ENCODE data around the gene BTBD9. TPM values are rescaled to one million over a fixed set of nuclear protein-coding genes. Genes with fewer than 3 reads are reported as not detected.

BTBD9 gene
- total RNA-seq, 4 donors from 2014 or later: 5.5 to 14.1 (median 6.3) TPM

DNA sequence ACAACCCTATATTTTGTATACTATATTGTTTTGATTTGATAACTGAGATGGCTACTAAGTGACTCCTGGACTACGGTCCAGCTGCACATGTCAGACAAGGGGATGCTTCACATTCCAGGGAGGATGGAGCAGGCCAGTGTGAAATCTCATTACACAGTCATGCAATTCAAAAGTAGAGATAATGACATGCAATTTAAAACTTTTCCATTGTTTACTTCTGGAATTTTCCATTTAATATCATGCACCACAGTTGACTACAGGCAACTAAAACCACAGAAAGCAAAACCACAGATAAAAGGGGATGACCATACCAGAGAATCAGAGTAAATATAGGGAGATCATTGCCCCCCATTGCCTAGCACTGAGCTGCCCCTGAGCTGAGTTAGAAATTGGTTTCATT, 366.4 kb downstream of the BTBD9 start:
- Histone ChIP-seq H3K27ac (no peak overlapping the region), H3K4me3 (no peak overlapping the region), H3K9me3 (no peaks in the 10 kb centered on the region), H3K36me3 (no peaks in the 10 kb centered on the region), H3K4me1 (peaks cover 19 to 27% of the 10 kb centered on the region in 2 donors), H3K27me3 (no peaks in the 10 kb centered on the region)
- in situ Hi-C loops (cut with MboI; ENCODE audit: low sequenced_read_pairs in 4 of 4): no loop called here
- TF ChIP-seq, protein P1, sequence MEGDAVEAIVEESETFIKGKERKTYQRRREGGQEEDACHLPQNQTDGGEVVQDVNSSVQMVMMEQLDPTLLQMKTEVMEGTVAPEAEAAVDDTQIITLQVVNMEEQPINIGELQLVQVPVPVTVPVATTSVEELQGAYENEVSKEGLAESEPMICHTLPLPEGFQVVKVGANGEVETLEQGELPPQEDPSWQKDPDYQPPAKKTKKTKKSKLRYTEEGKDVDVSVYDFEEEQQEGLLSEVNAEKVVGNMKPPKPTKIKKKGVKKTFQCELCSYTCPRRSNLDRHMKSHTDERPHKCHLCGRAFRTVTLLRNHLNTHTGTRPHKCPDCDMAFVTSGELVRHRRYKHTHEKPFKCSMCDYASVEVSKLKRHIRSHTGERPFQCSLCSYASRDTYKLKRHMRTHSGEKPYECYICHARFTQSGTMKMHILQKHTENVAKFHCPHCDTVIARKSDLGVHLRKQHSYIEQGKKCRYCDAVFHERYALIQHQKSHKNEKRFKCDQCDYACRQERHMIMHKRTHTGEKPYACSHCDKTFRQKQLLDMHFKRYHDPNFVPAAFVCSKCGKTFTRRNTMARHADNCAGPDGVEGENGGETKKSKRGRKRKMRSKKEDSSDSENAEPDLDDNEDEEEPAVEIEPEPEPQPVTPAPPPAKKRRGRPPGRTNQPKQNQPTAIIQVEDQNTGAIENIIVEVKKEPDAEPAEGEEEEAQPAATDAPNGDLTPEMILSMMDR (IDR thresholded peaks at IDR 0.05 in 4 of 5, conservative IDR thresholded peaks at IDR 0.05 in 1 of 5): no peak
- DNase-seq (no peak), ATAC-seq (no peak)
- intact Hi-C loops (cut with DNase I; ENCODE audit: low total_unique reads): no loop called here

DNA sequence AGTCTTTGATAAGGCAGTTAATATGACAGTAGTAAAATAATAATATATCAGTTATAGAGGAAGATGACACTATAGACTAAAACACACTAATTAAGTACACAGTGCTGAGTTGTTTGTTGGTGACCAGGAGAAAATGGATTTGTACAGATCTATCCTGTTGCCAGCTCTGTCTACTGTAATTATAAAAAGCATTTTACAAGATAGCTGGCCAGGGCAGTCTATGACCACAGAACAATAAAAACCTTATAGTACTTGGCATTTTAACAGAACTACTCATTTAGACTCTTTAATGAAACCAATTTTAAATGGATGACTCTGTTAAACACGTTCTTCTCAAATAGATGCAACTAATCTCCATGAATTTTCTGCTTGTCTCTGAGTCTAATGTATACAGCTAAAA, 367.5 kb downstream of the BTBD9 start:
- DNase-seq (no peak), ATAC-seq (no peak)
- Histone ChIP-seq H3K27me3 (no peaks in the 10 kb centered on the region), H3K36me3 (no peaks in the 10 kb centered on the region), H3K27ac (no peak overlapping the region), H3K4me3 (no peak overlapping the region), H3K4me1 (peaks cover 28 to 35% of the 10 kb centered on the region in 2 donors), H3K9me3 (no peaks in the 10 kb centered on the region)
- in situ Hi-C loops (cut with MboI; ENCODE audit: low sequenced_read_pairs in 4 of 4) (no loop called here), intact Hi-C loops (cut with DNase I; ENCODE audit: low total_unique reads) (no loop called here)
- TF ChIP-seq POLR2A (IDR thresholded peaks at IDR 0.05): no peak
- TF ChIP-seq, protein P1 (IDR thresholded peaks at IDR 0.05 in 4 of 5, conservative IDR thresholded peaks at IDR 0.05 in 1 of 5): no peak

DNA sequence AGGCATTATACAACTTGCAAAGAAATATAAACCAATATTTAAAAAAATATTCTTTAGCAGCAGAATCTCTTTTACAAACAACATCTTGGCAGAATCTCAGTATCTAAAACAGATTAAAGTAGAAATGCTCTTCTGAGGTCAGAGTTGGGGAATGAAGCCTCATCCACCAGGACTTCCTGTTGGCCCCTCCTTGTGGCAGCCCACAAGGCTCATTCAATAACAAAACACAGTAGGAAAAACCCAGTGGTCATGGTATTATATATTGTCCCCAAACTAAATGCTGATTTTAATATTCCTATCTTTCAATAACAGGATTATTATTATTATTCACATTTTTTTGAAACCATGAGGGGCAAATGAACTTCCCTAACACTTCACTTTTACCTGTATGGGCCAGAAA, 368.6 kb downstream of the BTBD9 start:
- H3K4me1 ChIP-seq: peaks cover 34 to 38% of the 10 kb centered on the region in 2 donors
- H3K27me3 ChIP-seq: no peaks in the 10 kb centered on the region
- intact Hi-C loops (cut with DNase I; ENCODE audit: low total_unique reads) (no loop called here), in situ Hi-C loops (cut with MboI; ENCODE audit: low sequenced_read_pairs in 4 of 4) (no loop called here)
- DNase-seq (no peak), ATAC-seq (no peak)
- no peak for TF ChIP-seq POLR2A (IDR thresholded peaks at IDR 0.05)
- TF ChIP-seq, protein P1 (IDR thresholded peaks at IDR 0.05 in 4 of 5, conservative IDR thresholded peaks at IDR 0.05 in 1 of 5): no peak
- no peak overlapping the region for H3K4me3 ChIP-seq
- H3K9me3 ChIP-seq: no peaks in the 10 kb centered on the region
- no peaks in the 10 kb centered on the region for H3K36me3 ChIP-seq
- no peak overlapping the region for H3K27ac ChIP-seq

DNA sequence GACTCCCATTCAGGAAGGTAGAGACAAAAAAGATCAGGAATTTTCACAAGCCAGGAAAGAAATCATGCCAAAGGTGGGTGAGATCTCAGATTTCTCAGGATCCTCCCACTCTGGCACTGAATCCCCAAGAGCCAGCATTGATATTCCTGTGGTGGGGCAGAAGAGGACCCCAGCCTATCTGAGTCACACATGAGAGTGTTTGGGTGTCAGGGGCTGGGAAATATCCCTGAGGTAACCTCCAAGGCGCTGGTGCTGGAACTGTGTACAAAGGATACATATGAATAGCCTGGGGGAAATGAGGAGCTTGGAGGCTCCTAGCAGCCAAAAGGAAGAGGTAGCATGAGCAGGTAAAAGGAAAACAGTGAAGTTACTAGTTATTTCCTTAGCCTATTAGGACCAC, 369.4 kb downstream of the BTBD9 start:
- ATAC-seq: no peak

More for the DNA sequence above, 369.4 kb downstream of the BTBD9 start:
- Histone ChIP-seq H3K9me3 (no peaks in the 10 kb centered on the region), H3K4me1 (peaks cover 34 to 38% of the 10 kb centered on the region in 2 donors), H3K27ac (peak overlapping the region in 1 of 4 donors; percentile 30), H3K36me3 (no peaks in the 10 kb centered on the region), H3K4me3 (no peak overlapping the region), H3K27me3 (no peaks in the 10 kb centered on the region)
- in situ Hi-C loops (cut with MboI; ENCODE audit: low sequenced_read_pairs in 4 of 4): no loop called here
- intact Hi-C loops (cut with DNase I; ENCODE audit: low total_unique reads): no loop called here
- no peak for TF ChIP-seq POLR2A (IDR thresholded peaks at IDR 0.05)
- TF ChIP-seq, protein P1 (IDR thresholded peaks at IDR 0.05 in 4 of 5, conservative IDR thresholded peaks at IDR 0.05 in 1 of 5): no peak
- DNase-seq: no peak
